ENCODE results near the gene PTGES3L.

GRCh38 chr17:42929497-42929844 lies 50.4 kb downstream of the PTGES3L start:
- TF ChIP-seq CTCF (IDR thresholded peaks at IDR 0.05) (peak; percentile 20), TCF7L2 (IDR thresholded peaks at IDR 0.05; ENCODE audit: low read depth, low read length) (no peak), POLR2AphosphoS5 (IDR thresholded peaks at IDR 0.05; ENCODE audit: low read depth, low read length) (no peak), REST (IDR thresholded peaks at IDR 0.05; ENCODE audit: insufficient read depth in 1 of 2, low read depth in 2 of 2, low read length in 1 of 2) (no peak), SIN3A (IDR thresholded peaks at IDR 0.05; ENCODE audit: borderline replicate concordance, insufficient read depth, low read depth, low read length) (no peak)
